ENCODE measurements around the gene ARFGEF2.
A peak's percentile ranks its signal among the peaks of the same experiment; 100 is the strongest.
"Not testable (repeated sequence)": the region's sequence is repeated elsewhere in the genome, so short reads cannot be mapped to it uniquely, and the experiment has no call there.

ARFGEF2 gene

GRCh38 chr20:49009899-49010631, 88.6 kb downstream of the ARFGEF2 start:
- DNase-seq, result no peak

GRCh38 chr20:49024220-49024619, 102.7 kb downstream of the ARFGEF2 start:
- no peak for DNase-seq

- not testable (repeated sequence) for DNase-seq
Observed at GRCh38 chr20:49028177-49028576, 106.7 kb downstream of the ARFGEF2 start.

- no peak for DNase-seq
Observed at GRCh38 chr20:49028684-49029083, 107.2 kb downstream of the ARFGEF2 start.

- no peak for DNase-seq
Observed at GRCh38 chr20:49029203-49029602, 107.7 kb downstream of the ARFGEF2 start.

GRCh38 chr20:49030954-49031619, 109.6 kb downstream of the ARFGEF2 start:
- DNase-seq, result no peak

- DNase-seq, result no peak
Observed at GRCh38 chr20:49032455-49032854, 110.9 kb downstream of the ARFGEF2 start.

GRCh38 chr20:49034070-49034732, 112.7 kb downstream of the ARFGEF2 start:
- no peak for DNase-seq

- peak; percentile 12 for DNase-seq
Observed at GRCh38 chr20:49037962-49038387, 116.5 kb downstream of the ARFGEF2 start.

- DNase-seq, result no peak
Observed at GRCh38 chr20:49039854-49040253, 118.3 kb downstream of the ARFGEF2 start.

GRCh38 chr20:49043000-49043399, 121.5 kb downstream of the ARFGEF2 start:
- no peak for DNase-seq

- DNase-seq, result peak; percentile 20
Observed at GRCh38 chr20:49045440-49046086, 124.1 kb downstream of the ARFGEF2 start.

- DNase-seq, result peak; percentile 91
Observed at GRCh38 chr20:49046087-49046900, 124.8 kb downstream of the ARFGEF2 start, which contains the start of gene CSE1L. Gene CSE1L (plus strand): TSS chr20:49046312. CDS start chr20:49058464, 12,152 bp downstream.

- DNase-seq, result no peak
Observed at GRCh38 chr20:49052334-49052733, 130.8 kb downstream of the ARFGEF2 start.

GRCh38 chr20:49054056-49054643, 132.6 kb downstream of the ARFGEF2 start:
- no peak for DNase-seq

GRCh38 chr20:49063279-49063678, 141.8 kb downstream of the ARFGEF2 start:
- DNase-seq, result no peak

GRCh38 chr20:49074521-49074920, 153.0 kb downstream of the ARFGEF2 start:
- no peak for DNase-seq

- DNase-seq, result no peak
Observed at GRCh38 chr20:49078310-49078709, 156.8 kb downstream of the ARFGEF2 start.

- not testable (repeated sequence) for DNase-seq
Observed at GRCh38 chr20:49082295-49082694, 160.8 kb downstream of the ARFGEF2 start.
